RPMI8226 (cell line): ENCODE measurements around the gene SMARCD3.

Experiments used
- DNase-seq: peaks from one replicate; pipeline ENCODE4 v3.0.0-alpha.2; 2015

SMARCD3 gene

DNA sequence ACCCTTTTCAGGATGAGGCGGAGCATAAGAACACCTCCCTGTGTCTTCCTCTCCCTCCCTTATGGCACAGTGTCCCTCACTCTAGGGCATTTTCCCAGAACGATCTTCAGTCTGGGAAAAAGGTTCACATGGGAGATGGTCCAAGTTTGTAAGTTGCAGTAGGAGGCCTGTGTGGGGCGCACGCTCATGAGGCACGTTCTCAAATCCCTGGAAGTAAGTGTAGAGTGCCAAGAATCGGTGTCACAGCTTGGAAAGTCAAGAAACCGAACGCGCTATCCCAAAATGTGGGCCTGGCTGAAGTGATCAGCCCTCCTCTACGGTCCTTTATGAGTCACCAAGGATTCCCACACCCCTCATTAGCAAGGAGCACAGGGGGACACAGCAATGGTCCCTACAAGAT is 23.9 kb upstream of the SMARCD3 start:
- DNase-seq, result no peak

DNA sequence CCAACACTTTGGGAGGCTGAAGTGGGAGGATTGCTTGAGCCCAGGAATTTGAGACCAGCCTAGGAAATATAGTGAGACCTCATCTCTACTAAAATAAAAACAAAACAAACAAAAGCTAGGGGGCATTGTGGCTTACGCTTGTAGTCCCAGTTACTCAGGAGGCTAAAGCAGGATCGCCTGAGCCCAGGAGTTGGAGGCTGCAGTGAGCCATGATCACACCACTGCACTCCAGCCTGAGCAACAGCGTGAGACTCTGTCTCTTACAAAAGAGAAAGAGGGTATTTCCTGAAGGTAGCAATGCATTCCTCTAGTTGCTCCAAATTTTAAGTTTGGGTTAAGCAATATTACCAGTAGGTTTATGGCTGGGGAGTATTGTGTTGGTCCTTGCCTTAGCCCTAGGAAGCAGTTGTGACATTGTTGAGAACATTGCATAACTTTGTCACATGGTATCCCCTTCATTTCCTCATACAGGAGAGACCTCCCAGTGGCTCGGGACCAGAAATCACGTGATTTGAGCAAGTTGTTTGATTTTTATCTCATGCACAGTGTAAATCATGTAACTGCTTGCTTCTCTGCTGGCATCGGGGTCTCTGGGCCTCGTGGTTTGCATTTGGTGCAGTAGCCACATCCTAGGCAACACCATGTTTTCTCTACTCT is 23.3 kb upstream of the SMARCD3 start:
- DNase-seq, result no peak

DNA sequence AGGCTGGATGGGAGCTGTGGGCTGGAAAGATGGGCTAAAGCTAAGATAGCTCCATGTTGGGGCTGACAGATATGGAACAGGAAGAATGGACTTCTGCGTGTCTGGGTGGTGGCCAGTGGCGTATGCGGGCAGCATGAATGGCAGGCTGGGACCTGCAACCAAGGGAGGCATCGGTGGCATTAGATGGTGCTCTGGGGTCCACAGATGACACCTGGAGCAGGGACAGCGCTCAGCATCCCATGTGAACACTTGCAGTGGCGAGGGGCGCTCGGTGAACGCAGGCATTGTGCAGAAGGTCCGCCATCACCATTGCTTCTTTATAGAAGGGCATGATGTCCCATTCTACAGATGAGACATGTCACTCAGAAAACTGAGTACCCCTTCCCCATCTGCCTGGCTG is 21.0 kb upstream of the SMARCD3 start:
- no peak for DNase-seq

DNA sequence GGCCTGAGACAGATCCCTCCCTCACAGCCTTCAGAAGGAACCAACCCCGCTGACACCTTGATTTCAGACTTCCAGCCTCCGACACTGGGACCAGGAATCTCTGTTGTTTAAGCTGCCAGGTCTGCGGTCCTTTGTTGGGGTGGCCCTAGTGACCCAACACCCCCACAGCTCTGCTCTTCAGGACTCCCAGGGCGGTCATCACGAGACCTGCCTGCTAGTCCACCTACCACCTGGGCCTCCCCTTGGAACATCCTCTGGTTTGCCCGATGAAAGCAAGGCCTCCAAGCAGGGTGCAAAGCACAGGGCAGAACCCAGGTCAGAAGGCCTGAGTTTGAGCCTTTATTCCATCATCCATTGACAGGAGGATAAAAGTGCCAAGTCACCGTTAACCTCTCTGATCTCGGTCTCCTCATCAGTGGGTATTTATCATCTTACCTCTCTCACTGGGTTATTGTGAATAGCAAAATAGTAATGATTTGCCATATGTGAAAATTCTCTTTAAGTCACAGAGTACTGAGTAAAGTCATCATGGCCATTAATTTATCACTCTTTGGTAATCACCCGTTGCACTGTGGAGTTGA is 16.9 kb upstream of the SMARCD3 start:
- no peak for DNase-seq

DNA sequence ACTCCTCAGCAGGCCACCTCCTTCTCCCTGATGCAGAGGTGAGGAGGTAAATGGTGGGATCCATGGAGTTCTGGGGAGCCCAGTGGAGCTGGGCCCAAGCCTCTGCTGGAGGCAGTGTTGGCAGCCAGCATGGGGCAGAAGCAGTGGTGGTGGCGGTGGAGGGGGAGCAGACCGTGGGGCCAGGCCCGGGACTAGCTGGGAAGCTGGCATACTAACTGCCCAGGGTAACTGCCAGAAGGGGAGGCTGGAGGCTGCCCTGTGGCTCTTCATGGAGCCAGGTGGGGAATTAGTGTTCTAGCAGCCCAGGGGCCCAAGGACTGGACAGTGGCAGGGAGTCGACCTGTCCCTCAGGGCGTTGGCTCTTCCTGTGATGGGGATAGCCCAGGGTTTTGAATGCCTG is 16.1 kb upstream of the SMARCD3 start:
- no peak for DNase-seq

DNA sequence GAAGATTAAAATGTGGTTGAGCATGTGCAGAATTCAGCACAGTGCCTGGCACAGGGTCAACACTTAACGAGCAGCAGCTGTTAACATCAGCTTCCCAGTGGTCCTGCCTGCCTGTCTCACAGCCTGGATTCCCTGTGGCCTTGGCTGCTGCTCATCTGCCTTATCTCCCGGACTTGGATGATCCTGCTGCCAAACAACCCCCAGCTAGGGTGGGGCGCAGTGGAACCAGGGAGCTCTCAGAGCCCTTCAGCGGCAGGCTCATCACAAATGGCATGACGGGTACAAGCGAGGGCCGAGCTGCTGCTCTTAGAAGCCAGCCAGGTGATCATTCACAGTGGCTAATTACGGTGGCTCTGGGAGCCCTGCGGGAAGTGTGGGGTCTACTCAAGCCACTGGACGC is 13.0 kb upstream of the SMARCD3 start:
- no peak for DNase-seq

DNA sequence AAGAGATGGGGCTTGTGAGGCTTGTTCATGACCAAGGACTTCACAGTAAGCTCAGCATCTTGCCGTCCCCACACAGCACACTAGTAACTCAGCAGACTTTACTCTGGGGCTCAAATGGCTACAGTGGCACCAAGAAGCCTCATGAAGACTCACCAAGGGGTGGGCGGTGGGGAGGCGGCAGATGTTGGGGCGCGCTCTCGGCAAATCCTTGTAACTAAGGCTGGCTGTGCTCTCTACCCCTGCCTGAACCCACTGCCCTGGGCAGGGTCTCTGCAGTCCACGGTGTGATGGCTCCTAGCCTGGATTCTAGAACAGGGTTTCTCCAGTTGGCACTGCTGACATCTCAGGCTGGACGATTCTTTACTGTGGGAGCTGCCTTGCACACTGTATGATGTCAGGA is 12.4 kb upstream of the SMARCD3 start:
- no peak for DNase-seq

DNA sequence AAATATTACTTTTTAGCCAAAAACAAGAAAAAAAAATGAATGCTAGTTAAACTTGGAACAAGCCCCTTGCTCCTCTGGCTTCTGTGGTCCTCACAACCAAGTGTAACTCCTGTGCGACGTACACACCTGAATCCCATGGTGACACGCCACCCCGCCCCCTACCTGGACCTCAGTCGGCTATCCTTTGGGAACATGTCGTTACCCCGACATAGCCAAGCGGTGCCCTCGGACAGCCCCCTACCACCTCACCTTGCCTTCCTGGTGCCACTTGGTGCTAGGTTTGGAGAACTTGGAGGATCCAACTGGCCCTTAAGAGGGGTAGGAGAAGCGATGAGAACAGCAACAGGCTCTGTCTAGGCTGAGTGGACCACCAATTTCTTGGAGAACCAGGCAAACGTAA is 12.0 kb upstream of the SMARCD3 start:
- no peak for DNase-seq

DNA sequence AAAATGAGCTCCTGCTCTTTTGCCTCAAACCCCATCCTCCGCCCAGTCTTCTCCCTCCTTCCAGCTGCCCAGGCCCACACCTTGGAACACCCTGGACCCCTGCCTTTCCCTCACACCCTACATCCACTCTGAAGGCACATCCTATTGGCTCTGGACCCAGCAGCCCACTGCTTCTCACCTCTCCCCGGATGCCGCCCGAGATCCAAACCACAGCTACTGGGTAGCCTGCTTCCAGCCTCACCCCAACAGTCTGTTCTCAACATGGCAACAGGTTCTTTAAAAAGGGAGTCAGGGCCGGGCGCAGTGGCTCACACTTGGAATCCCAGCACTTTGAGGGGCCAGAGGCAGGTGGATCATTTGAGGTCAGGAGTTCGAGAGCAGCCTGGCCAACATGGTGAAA is 9.5 kb upstream of the SMARCD3 start:
- no peak for DNase-seq

DNA sequence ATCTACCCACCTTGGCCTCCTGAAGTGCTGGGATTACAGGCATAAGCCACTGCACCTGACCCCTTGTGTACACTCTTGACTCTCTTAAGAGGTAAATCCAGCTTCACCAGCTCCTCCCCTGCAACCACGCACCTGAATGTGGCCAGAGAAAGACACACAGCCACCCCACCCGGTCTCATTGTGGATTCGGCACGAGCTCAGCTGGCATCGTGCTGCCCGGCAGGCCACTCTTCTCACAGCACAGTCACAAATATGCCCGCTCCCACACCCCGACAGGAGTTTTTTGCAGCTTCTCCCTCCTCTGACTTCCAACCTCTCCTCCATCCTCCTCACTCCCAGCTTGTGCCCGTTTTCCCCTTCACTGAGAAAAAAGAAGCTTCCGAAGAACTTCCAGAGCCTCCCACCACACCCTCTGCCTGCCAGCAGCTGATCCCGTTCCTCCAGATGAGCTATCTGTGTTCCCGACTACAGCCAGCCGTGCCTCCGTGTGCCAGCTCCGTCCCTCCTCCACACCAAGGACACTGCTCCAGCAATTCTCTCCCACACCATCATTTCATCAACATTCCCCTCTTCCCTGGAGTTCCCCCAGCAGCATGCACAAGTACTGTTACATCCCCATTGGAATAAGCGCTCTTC is 8.0 kb upstream of the SMARCD3 start:
- no peak for DNase-seq

DNA sequence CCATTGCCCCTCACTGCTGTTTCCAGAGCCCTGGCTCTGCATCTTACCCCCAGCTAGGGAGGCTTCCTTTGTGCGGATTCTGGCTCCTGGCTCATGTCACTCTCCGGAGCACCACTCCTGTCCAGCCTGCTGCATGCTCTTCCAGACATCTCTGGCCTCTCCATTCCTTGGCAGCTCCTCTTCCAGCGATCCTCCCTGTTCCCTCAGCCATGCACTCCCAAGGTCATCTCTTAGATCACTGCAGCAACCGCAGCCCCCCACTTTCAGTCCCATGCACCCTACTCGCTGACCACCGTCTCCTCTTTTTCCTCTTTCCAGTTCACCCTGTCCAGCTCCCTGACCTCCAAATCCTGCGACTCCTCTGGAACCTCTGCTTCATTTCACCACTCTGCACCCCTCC is 6.9 kb upstream of the SMARCD3 start:
- DNase-seq, result no peak

DNA sequence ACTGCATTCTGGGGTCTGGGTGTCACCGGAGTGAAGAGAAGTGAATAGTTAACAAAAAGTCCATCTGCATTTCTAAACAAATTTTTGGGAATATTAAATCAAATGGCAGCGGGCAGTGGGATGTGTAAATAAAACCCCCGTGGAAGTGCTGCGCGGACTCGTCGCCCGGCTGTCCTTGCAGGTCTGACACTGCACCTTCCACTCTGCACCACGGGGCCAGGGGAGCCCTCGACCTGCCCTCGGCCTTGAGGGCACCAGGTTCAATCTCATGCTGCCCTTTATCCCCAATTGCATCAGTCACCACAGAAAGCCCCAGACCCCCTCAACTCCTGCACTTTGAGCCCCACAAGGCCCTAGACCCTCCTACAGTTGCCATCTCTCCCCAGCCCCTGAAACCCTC is 6.4 kb upstream of the SMARCD3 start:
- DNase-seq, result no peak

DNA sequence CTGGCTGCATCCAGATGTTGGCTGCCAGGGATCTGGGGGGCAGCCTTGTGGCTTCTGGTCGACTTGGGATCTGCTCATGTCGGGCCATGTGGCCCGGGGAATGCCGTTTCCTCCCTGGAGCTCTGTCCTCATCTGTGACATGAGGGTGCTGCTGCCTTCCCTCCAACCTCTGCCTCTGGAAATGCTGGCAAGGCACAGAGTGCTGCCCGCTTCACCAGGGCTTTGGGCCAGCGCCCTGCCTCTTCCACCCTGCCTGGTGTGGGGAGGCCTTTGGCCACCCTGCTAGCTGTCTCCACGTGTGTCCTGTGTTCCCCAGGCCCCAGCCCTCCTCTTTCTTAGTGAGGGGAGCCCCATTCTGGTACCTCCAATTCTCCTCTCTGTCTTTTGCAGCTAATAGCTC is 5.8 kb upstream of the SMARCD3 start:
- no peak for DNase-seq

DNA sequence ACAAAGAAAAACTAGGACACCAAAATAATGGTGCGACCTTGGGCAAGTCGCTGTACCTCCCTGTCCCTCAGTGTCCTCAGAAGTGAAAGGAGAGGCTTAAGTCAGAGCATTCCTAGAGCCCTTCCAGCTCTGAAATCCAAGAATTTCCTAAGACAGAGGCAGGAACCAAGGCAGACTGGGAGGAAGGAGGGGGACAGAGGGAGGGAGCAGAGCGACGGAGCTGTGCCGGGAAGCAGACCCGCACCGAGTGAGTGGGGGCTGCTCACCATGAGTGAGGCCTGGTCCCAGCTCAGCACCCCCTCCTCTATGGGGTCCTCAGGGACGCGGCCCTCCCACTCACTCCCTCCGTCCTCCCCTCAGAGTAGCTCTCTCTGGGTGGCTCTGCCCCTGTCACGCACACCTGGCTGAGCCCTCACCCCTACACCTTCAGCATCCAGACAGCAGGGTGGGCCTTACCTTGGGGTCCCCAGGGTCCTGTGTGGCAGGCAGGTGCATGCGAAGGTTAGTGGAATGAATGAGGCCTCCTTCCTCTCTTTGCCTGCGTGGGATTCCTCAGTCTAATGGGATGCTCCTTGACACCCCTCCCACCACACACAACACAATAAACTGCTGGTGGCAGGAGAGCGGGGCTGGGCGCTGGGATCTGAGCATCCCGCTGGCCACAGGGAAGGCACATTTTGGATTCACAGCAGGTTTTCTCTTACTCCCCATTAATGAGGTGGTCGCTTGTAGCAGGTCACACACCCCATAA is 4.6 kb upstream of the SMARCD3 start:
- no peak for DNase-seq

DNA sequence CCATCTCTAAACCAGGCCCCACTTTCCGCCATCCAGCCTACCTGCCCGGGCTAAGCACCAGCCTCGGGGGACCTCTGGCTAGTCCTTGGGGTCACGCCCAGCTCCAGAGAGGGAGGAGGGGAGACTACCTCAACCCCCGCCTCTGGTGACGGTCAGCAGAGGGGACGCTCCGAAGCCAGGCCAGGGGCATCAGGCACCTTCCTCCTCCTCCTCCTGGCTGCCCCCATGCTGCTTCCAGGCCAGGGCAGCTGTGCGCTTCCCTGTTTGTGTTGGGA is 4.0 kb upstream of the SMARCD3 start:
- no peak for DNase-seq

DNA sequence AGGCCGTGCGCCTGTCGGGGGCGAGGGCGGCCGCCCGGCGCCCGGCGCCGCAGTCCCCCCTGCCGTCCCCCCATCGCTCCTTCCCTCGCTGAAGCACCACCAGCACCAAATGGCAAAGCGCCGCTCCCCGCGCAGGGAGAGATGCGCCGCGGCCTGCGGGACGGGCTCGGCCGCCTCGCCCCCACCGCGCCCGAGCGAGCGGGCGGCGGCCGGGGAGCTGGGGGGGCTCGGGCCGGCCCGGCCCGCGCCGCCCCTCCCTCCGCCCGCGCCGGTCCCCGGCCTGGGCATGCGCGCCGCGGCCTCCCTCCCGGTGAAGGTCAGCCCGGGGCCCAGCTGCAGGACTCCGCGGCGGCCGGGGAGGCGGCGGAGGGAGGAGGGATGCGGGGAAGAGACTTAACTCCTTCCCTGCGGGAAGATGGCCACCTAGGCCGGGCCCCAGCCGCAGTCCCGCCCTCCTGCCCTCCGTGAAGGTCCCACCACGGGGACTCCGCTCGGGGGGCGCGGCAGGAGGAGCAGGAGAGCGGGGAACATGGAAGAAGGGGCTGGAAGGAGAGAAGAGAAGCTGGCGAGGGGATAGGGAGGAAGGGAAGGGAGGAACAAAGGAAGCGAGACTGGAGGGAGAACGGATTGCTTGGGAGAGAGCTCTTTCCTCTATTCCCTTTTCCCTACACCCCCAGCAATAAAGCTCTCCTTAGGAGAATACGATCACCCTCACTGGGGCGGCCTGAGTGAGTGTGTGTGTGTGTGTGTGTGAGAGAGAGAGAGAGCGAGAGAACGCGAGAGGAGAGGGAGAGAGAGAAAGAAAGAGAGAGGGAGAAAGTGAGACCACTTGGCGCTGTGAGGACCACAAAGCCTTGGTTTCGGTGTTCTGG is 3.4 kb upstream of the SMARCD3 start:
- DNase-seq, result peak; percentile 63

DNA sequence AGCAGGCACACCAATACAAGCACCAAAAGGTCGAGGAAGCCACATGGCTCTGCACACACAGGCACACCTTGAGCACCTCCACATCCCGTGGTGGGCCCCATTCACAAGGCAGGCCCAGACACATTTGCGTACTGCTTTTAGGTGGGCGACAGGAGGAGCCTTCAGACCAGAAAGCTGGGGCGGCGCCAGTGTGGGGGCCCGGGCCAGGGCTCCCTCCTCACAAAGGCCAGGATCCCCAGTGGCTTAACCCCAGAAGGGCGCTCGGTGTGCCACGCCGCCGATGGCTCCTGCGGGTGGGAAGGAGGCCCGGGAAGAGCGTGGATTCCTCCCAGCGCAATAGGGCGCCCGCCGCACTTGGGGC is 2.8 kb upstream of the SMARCD3 start:
- DNase-seq, result no peak

DNA sequence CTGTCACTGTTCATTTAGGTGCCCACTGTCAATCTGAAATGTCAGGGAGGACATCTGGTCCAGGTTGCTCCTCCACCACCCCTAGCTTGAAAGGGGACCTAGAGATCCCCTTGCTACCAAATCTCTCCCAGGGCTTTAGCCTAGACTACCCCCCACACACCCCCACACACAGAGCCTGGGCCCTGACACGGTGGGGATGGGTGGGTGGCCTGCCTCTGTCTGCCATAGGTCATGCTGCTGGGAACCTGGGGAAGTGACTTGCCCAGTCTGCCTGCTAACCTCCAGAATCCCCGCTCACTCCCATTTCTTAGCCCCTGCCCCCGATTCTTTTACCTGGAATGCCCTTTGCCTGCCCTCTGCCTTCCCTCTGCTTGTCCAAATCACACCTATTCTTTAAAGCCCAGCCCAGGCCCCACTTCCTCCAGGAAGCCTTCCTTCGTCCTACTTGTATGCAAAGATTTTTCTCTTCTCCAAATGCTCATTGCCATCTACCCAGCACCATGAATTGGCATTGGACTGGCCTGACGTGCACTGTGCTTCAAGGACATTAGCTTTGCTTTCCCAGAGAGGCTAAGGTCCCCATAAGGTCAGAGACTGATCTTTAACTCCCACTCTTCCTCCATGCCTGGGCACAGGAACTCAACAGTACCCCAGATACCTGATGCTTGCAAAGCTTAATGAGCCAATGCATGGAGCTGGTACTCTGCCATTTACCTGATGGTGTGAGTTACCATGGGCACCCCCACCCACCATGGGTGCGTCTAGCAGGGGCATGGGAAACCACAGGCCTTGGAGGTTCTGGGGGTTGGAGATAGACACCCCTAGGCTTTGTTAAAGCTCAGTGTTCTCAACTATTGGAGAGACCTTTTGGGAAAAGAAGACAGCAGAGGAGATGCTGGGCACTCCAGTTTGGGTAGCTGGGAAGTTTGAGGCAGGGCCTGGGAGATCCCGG is 2.0 kb upstream of the SMARCD3 start:
- no peak for DNase-seq

DNA sequence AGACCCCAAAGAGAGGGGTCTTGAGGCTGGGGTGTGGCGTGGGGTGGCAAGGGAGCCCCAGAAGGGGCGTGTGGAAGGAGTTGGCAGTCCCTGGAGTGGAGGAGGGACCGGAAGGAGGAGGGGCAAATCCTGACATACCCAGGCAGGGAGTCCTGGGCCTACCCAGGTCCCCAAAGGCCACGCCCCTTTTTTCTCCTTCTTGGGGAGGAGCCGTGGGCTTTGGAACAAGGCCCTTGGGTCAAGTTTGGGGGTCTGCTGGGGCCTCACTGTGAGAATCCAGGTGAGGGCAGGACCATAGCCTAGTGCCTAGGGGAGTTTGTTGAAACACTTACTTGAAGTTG is 1.2 kb upstream of the SMARCD3 start:
- DNase-seq, result no peak

DNA sequence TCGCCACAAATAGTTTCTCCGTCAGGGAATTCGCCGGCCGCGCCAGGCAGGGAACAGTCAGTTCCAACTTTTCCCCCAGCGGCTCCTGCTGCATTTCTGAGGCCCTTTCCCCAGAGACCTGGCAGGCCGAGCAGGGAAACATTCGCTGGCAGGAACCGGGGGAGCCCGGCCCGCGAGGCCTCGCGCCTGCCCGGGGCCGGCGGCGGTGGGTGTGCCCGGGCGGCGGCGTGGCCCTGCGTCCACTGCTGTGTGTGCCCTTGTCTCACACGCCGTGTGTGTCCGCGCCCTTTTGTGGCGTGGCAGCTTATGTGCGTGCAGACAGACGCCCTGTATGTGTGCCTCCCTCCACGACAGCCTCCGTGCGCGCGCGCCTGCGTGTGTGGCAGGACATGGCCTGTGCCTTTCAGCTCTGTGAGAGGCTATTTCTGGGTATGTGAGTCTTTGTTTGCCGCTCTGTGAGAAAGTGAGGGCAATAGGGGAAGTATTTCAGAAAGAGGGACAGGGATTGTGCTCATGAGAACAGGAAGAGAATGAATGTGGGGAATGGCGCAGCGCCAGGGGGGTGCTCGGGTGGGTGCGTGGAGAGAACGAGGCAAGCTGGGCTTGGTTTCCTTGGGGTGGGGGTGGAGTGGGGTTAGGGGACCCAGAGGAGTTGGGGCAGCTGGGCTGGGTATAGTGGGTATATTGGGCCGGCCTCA is 689 bp upstream of the SMARCD3 start:
- DNase-seq, result peak; percentile 71

DNA sequence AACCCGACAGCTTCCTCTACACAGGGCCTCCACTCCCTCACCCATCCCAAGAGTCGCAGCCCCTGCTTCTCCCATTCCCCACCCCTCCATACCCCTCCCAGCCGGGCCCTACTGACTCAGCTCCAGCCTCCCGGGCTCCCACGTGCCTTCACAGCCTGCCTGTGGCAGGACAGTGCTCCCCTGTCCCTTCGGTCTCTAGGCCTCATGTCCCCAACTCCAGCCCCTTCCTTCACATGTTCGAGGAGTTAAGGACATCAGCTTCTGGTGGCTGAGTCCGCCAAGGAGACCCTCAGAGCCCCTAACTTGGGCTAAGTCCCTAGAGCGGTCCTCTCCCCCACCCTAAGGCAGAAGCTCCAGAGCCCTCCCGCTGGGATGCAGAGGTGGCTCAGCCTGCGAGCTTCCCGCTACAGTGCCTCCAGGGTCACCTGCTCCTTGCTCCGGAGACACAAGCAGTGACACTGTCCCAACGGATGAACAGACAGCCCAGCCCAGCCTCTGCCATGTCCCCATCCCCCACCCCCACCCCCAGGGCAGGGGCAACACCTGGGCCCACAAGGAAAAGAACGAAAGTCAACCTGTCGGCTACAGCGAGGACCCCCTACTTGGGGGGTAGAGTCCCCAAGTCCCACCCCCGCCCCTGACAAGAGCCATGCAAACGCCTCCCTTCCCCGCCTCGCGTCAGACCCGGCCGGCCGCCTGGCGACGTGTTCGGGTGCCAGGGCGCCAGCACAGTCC is 716 bp downstream of the SMARCD3 start:
- DNase-seq, result no peak
